ENCODE measurements around the gene ANKRD28.

- TF ChIP-seq EP300 (IDR thresholded peaks at IDR 0.05) (no peak), CTCF (IDR thresholded peaks at IDR 0.05) (no peak)
Observed at GRCh38 chr3:15787941-15788340, 9.8 kb downstream of the ANKRD28 start.

All from ovary (tissue), 3 donors.